Inferior parietal cortex (tissue), 1 donor: ENCODE measurements around the gene CNTN5.

ENCODE experiments used
- DNase-seq: peaks from one replicate; pipeline ENCODE4 v3.0.0-alpha.2; 2016; ENCODE audit errors: extremely low spot score

The CNTN5 gene

GRCh38 chr11:99630629-99631028, 609.9 kb downstream of the CNTN5 start:
- no peak for DNase-seq

GRCh38 chr11:99631618-99632017, 610.9 kb downstream of the CNTN5 start:
- no peak for DNase-seq

GRCh38 chr11:99632969-99633368, 612.2 kb downstream of the CNTN5 start:
- DNase-seq, result peak; percentile 47

- DNase-seq, result no peak
These were observed 613.8 kb downstream of the CNTN5 start for GRCh38 chr11:99634581-99634980.

GRCh38 chr11:99638073-99638553, 617.4 kb downstream of the CNTN5 start:
- DNase-seq, result no peak

- no peak for DNase-seq
These were observed 619.9 kb downstream of the CNTN5 start for GRCh38 chr11:99640671-99641070.

GRCh38 chr11:99645934-99646333, 625.2 kb downstream of the CNTN5 start:
- no peak for DNase-seq

GRCh38 chr11:99670067-99670676, 649.4 kb downstream of the CNTN5 start:
- DNase-seq, result no peak

- no peak for DNase-seq
These were observed 651.2 kb downstream of the CNTN5 start for GRCh38 chr11:99671808-99672409.

- no peak for DNase-seq
These were observed 655.5 kb downstream of the CNTN5 start for GRCh38 chr11:99676292-99676691.

- DNase-seq, result no peak
These were observed 661.4 kb downstream of the CNTN5 start for GRCh38 chr11:99682171-99682570.

GRCh38 chr11:99682646-99683045, 661.9 kb downstream of the CNTN5 start:
- no peak for DNase-seq

- no peak for DNase-seq
These were observed 663.2 kb downstream of the CNTN5 start for GRCh38 chr11:99683933-99684332.

- no peak for DNase-seq
These were observed 666.1 kb downstream of the CNTN5 start for GRCh38 chr11:99686838-99687237.

GRCh38 chr11:99687320-99687719, 666.6 kb downstream of the CNTN5 start:
- no peak for DNase-seq

- no peak for DNase-seq
These were observed 673.3 kb downstream of the CNTN5 start for GRCh38 chr11:99693941-99694492.

- DNase-seq, result no peak
These were observed 674.4 kb downstream of the CNTN5 start for GRCh38 chr11:99695106-99695505.

- no peak for DNase-seq
These were observed 686.1 kb downstream of the CNTN5 start for GRCh38 chr11:99706848-99707247.

- no peak for DNase-seq
These were observed 688.4 kb downstream of the CNTN5 start for GRCh38 chr11:99708928-99709672.

GRCh38 chr11:99716302-99716701, 695.6 kb downstream of the CNTN5 start:
- no peak for DNase-seq

- no peak for DNase-seq
These were observed 697.5 kb downstream of the CNTN5 start for GRCh38 chr11:99718291-99718690.

- DNase-seq, result peak; percentile 73
These were observed 718.8 kb downstream of the CNTN5 start for GRCh38 chr11:99739464-99740089.
